ENCODE measurements around the gene SCMH1. TPM values are rescaled to one million over a fixed set of nuclear protein-coding genes. Genes with fewer than 3 reads are reported as not detected.
"Not testable (repeated sequence)": the region's sequence is repeated elsewhere in the genome, so short reads cannot be mapped to it uniquely, and the experiment has no call there.

SCMH1 gene
- total RNA-seq, 1 donor from 2014 or later, result 22.5 TPM

DNA sequence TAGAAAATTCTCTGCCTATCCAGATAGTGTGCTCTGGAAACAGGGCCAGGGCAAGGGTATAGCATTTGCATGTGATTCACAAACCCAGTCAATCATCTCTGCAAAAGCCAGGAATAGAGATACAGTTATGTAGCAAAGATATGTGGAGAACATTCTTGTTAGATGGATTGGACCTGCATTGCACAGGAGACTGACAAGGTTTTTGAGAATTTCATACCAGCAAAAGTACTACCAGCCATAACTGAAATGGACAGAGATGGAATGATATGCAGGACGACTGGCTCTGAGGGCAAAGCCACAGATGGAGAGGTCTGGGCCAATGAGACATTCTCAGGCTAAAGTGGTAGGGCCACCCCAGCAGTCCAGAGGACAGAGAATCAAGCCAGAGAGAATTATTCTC is 24.7 kb downstream of the SCMH1 start:
- DNase-seq (ENCODE audit: extremely low read depth, low read depth, low spot score), result no peak

DNA sequence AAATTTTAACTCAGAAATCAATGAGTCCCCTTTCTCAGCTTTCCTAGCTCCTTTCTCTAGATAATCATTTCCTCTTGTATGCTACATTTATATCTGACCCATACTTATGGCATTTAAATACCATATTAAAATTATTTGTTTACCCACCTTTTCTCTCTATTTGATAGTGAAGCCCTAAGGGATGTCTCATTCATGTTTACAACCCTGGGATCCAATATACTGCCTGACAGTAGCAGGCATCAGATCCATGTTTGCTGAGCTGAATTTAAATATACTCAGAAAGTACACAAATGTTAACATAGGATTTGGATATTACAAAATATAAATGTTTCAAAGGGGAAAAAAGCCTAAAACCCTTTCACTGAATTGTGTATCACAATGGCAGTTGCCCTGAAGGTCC is 26.5 kb downstream of the SCMH1 start:
- DNase-seq (ENCODE audit: extremely low read depth, low read depth, low spot score), result no peak

DNA sequence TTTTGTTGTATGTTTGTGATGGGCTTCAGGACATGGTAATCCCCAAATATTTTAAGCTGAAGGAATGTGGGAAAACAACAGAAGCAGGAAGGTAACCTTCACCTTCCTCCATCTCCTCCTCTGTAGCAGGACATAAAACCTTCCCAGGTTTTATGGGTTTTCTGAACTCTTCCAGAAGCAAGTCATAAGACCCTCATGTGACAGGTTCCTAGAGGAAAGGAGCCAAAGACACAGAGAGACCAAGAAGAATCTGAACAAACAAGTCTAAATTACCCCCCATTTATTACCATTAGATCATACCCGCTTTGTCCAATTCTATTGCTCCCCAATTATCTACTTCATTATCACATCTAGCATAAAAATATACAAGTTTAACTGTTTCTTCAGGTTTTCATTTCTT is 28.8 kb downstream of the SCMH1 start:
- DNase-seq (ENCODE audit: extremely low read depth, low read depth, low spot score), result no peak

DNA sequence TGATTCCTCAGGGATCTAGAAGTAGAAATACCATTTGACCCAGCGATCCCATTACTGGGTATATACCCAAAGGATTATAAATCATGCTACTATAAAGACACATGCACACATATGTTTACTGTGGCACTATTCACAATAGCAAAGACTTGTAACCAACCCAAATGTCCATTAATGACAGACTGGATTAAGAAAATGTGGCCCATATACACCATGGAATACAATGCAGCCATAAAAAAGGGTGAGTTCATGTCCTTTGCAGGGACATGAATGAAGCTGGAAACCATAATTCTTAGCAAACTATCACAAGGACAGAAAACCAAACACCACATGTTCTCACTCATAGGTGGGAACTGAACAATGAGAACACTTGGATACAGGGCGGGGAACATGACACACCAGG is 30.5 kb downstream of the SCMH1 start:
- not testable (repeated sequence) for DNase-seq (ENCODE audit: extremely low read depth, low read depth, low spot score)

DNA sequence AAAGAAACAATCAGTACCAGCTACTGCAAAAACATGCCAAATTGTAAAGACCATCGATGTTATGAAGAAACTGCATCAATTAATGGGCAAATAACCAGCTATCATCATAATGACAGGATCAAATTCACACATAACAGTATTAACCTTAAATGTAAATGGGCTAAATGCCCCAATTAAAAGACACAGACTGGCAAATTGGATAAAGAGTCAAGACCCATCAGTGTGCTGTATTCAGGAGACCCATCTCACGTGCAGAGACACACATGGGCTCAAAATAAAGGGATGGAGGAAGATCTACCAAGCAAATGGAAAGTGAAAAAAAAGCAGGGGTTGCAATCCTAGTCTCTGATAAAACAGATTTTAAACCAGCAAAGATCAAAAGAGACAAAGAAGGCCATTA is 35.1 kb downstream of the SCMH1 start:
- DNase-seq (ENCODE audit: extremely low read depth, low read depth, low spot score), result not testable (repeated sequence)

DNA sequence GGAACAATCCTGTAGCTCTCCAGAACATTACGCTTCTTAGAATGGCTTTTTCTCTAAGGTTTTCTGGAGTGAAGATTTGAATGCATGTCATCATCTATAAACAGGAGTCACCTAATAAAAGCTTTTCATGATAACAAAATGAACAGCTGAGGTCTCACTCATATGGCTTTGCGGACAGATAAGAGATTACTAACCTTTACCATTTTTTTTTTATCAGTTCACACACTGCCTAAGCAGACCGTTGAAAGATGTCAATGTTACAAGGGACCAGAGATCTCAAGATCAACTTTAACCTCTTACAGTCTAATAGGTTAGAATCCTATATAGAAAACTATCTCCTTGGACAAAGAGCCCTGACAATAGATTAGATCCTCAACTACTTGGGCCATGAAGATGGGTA is 41.4 kb downstream of the SCMH1 start:
- DNase-seq (ENCODE audit: extremely low read depth, low read depth, low spot score), result no peak

DNA sequence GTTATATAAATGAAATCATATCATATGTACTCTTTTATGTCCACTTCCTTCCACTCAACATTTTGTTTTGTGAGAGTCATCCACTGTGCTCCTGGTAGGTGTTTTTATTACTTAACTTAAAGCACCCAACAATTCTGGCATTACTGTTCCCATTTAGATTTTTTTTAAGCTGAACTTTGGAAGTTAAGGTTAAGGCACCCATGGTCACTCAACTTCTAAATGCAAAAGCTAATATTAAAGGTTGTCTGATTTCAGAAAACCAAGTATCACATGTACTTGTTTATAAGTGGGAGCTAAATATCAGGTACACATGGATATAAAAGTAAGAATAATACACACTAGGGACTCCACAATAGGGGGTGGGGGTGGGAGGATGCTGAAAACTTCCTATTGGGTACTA is 42.7 kb downstream of the SCMH1 start:
- DNase-seq (ENCODE audit: extremely low read depth, low read depth, low spot score), result no peak

DNA sequence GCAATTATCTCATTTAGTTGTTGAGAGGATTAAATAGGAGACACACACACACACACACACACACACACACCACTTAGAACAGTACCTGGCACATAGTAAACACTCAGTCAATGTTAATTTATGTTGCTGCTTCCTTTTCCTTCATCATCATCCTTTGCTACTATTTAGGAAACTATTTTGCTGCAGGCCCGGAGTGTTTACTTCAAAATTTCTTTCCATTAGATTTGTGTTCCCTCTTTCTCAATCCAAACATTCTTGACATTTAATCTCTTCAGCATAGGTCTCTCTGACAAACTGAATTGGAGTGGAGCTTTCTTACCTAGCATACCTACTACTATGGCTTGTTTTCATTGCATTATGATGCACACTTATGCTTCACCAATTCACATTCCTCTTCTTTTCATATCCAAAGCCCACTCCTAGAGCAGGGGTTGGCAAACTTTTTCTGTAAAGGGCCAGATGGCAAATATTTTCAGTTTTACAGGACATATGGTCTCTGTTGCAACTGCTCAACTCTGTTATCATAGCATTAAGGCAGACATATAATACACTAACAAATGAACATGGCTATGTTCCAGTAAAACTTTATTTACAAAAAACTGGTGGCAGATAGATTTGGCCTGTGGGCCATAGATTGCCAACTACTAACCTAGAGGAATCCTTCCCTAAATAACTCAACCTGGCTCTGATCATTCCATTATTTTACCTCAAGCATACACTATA is 49.5 kb downstream of the SCMH1 start:
- DNase-seq (ENCODE audit: extremely low read depth, low read depth, low spot score), result no peak

DNA sequence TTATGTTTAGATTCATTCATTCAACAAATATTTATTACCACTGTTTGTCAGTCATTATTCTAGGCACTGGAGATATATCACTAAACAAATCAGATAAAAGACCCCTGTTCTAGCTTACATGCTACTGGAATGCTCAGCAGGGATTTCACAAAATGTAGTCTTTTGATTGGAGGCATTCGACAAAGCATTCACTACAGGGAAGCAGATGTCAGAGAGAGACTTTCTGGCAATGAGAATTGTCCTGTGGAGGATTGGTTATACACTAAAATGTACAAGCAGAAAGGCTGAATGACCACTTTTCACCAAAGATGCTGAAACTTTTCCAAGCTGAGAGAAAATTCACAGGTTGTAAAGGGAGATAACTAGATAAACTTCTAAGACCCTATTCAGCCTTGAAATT is 57.7 kb downstream of the SCMH1 start:
- no peak for DNase-seq (ENCODE audit: extremely low read depth, low read depth, low spot score)

DNA sequence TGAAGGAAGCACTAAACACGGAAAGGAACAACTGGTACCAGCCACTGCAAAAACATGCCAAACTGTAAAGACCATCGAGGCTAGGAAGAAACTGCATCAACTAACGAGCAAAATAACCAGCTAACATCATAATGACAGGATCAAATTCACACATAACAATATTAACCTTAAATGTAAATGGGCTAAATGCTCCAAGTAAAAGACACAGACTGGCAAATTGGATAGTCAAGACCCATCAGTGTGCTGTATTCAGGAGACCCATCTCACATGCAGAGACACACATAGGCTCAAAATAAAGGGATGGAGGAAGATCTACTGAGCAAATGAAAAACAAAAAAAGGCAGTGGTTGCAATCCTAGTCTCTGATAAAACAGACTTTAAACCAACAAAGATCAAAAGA is 63.9 kb downstream of the SCMH1 start:
- not testable (repeated sequence) for DNase-seq (ENCODE audit: extremely low read depth, low read depth, low spot score)

DNA sequence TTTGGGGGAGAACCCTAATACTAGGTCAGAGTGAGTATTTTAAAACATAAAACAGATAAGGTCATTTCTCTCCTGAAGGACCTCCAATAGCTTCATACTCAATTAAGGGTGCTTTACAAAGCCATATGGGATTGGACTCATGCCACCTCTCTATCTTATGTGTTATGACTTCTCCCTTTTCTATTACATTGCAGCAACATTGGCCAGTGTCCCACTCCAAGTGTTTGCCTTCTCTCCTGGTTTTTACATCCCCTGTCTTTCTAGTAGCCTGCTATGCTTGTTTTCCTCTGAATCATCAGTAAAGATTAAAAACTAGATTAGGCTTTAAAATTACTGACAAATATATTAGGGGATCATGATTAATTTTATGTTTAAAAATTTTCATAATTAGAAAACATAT is 66.6 kb downstream of the SCMH1 start:
- no peak for DNase-seq (ENCODE audit: extremely low read depth, low read depth, low spot score)

DNA sequence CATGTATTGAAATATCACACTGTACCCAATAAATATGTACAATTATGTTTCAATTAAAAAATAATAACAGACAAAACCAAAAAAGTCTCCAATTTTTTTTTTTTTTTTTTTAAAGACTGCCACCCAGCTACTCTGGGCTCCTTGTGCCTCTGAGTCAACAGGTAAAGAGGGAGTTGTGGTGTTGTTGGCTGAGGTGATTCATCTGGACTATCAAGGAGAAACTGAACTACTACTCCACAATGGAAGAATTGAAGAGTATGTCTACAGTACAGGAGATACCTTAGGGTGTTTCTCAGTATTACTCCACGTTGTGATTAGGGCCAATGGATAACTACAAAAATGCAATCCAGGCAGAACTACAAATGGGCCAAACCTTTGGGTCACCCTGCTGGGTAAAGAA is 67.9 kb downstream of the SCMH1 start:
- DNase-seq (ENCODE audit: extremely low read depth, low read depth, low spot score), result no peak

DNA sequence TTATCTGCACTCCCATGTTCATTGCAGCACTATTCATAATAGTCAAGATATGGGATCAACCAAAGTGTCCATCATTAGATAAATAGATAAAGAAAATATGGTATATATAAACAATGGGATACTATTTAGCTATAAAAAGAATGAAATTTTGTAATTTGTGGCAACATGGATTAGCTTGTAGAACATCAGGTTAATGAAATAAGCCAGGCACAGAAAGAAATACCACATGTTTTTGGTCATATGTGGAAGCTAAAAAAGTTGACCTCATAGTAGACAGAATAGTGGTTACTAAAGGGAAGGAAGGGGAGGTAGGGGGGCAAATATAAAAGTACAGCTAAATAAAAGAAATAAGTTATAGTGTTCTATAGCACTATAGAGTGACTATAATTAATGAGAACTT is 68.5 kb downstream of the SCMH1 start:
- no peak for DNase-seq (ENCODE audit: extremely low read depth, low read depth, low spot score)

DNA sequence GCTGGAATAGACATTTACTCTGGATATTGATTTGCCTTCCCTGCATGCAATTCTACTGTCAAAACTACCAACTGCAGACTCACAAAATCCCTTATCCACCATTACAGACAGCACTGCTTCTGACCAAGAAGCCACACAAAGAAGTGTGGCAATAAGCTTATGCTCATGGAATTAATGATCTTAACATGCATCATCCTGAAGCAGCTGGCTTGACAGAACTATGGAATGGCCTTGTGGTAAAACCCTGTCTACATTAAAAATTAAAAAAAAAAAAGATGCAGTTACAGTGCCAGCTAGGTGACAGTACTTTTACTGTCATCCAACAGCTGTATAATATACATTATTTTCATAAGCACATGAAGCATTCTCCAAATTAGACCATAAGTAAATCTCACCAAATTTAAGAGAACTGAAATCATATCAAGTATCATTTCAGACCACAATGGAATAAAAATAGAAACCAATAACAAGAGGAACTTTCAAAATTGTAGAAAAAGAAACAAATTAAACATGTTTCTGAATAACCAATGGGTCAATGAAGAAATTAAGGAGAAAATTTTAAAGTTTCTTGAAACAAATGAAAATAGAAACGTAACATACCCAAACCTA is 70.7 kb downstream of the SCMH1 start:
- no peak for DNase-seq (ENCODE audit: extremely low read depth, low read depth, low spot score)

DNA sequence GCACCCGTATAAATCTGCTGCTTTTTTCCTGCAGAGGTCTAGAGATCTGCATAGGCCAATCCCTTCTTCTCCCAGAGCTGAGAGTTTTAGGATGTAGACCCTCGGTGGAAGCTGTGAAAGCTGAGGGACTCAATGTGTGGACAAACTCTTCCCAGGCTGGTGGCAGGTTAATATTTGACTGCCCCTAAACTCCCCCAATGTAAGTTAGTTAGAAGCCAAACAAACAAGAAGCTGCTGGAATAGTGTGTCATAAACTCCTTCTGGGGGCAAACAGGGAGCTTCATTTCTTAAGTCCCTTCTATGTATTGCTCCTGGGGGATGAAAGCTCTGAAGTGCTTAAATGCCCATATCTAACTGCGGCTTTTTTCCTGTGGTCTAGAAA is 72.3 kb downstream of the SCMH1 start:
- no peak for DNase-seq (ENCODE audit: extremely low read depth, low read depth, low spot score)

DNA sequence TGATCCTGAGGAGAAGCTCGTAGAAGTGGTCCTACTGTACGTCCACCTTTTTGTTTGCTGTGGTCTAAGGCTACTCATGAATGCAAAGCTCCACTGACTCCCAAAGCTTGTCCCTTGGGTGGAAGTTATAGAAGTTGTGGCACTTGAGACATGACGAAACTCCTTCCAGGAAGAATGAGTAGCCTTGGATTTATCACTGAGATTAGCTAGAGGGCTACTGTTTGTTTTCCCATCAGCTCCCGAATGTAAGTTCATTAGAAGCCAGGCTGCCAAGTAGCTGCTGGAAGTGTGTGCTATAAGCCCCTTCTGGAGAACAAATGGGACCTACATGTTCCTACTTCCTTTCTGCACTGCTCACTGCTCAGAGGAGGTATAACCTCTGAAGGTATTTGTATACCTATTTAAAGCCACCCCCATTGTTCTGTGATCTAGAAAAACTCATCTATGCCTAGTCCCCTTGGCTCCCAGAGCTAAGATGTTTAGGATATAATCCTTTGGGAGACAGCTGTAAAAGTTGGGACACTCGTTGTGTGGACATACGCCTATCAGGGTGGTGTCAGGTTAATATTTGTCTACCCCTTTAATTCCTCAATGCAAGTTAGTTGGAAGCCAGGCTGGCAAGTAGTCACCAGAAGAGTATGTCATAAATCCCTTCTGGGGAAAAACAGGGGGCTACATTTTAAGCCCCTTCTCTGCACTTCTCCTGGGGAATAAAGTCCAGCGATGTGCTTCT is 72.9 kb downstream of the SCMH1 start:
- no peak for DNase-seq (ENCODE audit: extremely low read depth, low read depth, low spot score)

DNA sequence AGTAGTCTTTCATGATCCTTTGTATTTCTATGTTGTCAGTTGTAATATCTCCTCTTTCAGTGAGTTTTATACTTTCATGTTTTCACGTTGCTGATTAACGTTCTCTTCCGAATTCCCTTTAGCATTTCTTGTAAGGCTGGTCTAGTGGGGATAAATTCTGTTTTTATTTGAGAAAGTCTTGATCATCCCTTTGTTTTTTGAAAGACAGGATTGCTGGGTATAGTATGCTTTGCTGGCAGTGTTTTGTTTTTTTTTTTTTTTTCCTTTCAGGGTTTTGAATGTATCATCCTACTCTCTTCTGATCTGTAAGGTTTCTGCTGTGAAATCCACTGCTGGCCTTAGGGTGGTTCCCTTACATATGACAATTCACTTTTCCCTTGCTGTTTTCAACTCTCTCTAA is 74.4 kb downstream of the SCMH1 start:
- no peak for DNase-seq (ENCODE audit: extremely low read depth, low read depth, low spot score)

DNA sequence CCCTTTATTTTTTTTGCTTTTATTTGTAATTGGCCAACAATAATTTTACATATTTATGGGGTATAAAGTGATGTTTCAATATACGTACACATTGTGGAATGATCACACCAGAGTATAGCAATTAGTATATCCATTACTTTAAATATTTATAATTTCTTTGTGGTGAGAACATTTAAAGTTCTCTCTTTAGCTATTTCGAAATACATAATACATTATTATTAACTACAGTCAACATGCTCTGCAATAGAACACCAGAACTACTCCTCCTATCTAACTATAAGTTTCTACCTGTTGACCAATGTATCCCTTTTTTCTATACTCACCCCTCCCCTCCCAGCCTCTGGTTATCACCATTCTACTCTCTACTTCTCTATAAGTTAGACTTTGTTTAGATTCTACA is 77.4 kb downstream of the SCMH1 start:
- DNase-seq (ENCODE audit: extremely low read depth, low read depth, low spot score), result no peak

DNA sequence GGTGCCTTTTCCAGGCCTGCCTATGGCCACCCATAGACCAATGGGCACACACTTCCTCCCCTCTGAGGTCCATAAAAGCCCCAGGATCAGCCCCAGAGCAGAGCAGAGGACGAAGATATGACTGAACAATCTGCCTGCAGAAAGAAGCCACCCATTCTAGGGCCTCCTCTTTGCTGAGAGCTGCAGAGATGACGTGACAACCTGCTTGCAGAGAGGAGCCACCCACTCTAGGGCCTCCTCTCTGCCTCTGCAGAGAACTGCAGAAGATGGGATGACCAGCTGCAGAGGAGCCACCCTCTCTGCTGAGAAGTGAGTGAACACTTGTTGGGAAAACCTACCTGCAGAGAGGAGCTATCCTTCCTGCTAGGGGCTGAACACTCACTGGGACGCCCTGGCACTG is 79.7 kb downstream of the SCMH1 start:
- no peak for DNase-seq (ENCODE audit: extremely low read depth, low read depth, low spot score)

DNA sequence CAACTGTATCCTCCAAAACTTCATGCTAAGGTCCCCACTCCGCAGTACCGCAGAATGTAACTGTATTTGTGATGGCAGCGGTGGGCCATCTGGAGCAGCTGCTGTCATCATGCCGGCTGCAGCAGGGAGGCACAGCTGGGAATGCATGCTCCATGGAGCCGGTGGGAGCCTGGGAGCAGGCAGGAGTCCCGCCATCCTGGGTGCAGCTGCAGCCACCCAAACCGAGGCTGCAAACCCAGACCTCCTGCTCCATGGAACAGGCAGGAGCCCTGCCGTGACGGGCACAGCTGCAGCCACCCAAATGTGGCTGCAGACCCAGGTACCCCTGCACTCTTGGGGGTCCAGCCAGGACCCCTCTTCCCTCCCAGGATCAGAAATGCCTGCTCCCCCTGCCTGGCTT is 80.3 kb downstream of the SCMH1 start:
- DNase-seq (ENCODE audit: extremely low read depth, low read depth, low spot score), result no peak

DNA sequence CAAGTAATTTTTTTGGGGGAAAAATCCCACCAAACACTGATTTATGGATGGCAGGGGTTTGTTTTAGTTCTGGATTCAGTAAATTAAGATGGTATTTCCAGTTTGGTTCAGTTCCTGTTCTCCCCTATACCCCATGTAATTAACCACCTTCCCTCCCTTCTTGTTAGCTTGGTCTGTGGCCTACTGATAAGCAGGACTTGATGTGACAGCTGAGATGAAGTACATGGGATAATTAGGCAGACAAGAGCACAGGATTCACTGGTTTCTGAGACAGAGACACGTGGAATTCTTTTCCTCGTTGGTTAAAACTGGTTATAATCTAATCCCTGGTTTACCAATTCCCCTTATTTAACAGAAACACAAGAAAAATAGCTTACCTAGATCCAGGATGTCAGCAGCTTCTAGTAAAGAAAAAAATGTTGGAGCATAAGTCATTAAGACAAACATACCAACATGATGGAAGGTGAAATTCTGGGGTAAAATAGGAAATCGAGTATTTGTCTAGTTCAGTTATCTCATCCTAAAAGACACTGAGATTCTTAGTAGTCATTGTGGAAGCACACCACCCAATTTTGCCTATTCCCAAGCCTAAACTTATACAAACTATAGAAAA is 81.5 kb downstream of the SCMH1 start:
- DNase-seq (ENCODE audit: extremely low read depth, low read depth, low spot score), result no peak

DNA sequence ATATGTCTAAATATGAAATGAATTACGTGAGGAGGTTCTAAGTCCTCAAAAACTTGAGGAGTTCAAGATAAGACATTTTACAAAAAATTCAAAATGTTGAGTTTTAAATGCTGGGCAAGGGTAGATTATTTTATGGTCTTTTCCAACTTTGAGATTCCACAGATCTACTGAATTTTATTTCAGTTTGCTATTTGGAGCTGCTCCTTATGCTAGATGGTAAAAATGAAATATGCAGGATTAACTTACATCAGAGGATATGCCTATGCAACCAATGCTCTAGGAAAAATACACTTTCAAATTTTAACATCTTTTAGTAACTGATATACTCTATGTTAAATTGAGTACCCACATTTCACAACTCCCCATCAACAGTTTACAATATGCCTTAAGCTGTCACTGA is 83.1 kb downstream of the SCMH1 start:
- no peak for DNase-seq (ENCODE audit: extremely low read depth, low read depth, low spot score)
